Neural crest cell (in vitro differentiated cells): ENCODE data around the gene NEK6. TPM values are rescaled to one million over a fixed set of nuclear protein-coding genes. Genes with fewer than 3 reads are reported as not detected.

ENCODE experiments used
- DNase-seq: peaks from one replicate; pipeline ENCODE4 v3.0.0; 2021; ENCODE audit warnings: low read depth, mixed read lengths, low spot score
- H3K27ac Mint-ChIP-seq: one replicate; pipeline ENCODE4 v1.8.0; 2021; ENCODE audit warnings: mild to moderate bottlenecking, mixed read lengths; ENCODE audit not compliant: unreplicated experiment
- H3K27me3 Mint-ChIP-seq: 2 replicates; pipeline ENCODE4 v1.8.0; 2021; ENCODE audit warnings: low read depth, mild to moderate bottlenecking, mixed read lengths
- H3K36me3 Mint-ChIP-seq: 2 replicates; pipeline ENCODE4 v1.8.0; 2021; ENCODE audit warnings: low read depth, mild to moderate bottlenecking, mixed read lengths
- H3K4me1 Mint-ChIP-seq: 2 replicates; pipeline ENCODE4 v1.8.0; 2021; ENCODE audit warnings: mixed read lengths
- H3K4me3 Mint-ChIP-seq: one replicate; pipeline ENCODE4 v1.8.0; 2021; ENCODE audit warnings: mild to moderate bottlenecking, mixed read lengths
- H3K9me3 Mint-ChIP-seq: 2 replicates; pipeline ENCODE4 v1.8.0; 2021; ENCODE audit warnings: mixed read lengths
- CTCF ChIP-seq: fragments of 200-600 bp; sonication (generic); conservative IDR thresholded peaks from 2 replicates; pipeline ENCODE4 v1.5.0; 2021; ENCODE audit warnings: antibody characterized with exemption, mild to moderate bottlenecking
- total RNA-seq: library from RNA; stranded (reverse); gene quantifications from 2 replicates; pipeline ENCODE4 v1.2.1, GENCODE V29; 2021

Gene NEK6
- total RNA-seq, 1 donor from 2014 or later, result 31.9 TPM

DNA sequence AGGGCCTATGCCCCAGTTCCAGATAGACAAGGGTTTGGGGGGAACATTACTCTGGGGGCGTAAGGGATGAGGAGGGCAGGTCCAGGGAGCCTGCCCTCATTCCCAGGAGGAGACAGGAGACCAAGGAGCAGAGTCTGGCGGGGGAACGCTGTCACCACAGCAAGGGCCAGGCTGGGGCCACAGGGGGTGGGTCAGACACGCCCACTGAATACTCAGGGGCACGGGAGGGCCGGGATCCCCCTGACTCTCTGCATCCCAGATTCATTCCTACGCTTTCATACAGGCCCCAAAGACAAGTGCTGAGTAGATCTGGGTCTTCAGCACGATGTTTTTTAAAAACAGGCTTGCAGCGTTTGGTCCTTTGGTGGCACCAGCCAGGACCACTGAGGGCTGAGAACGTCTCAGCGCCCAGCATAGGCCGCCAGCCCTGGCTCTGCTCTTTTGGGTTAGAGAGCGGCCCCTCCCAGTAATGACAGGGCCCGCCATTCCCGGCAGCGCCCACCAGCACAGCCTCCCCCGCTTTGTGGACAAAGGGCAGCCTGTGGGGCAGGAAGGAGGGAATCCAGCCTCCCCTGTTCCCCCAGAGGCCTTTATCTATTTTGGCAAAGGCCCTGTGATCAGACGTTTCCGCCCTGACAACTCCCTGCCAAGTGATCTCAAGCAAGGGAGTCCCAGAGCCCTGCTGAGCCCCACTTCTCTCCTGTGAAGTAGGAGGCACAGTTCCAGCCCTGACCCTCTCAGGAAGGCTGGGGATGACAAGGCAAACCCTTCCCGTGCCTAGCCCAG, 24.9 kb downstream of the NEK6 start:
- no peak for DNase-seq
- Mint-ChIP-seq H3K27ac (peak overlapping the region; percentile 86), H3K9me3 (no peaks in the 10 kb centered on the region), H3K27me3 (no peaks in the 10 kb centered on the region), H3K4me1 (peaks cover 68% of the 10 kb centered on the region), H3K36me3 (no peaks in the 10 kb centered on the region), H3K4me3 (peak overlapping the region; percentile 57)
- TF ChIP-seq CTCF, result no peak

- Mint-ChIP-seq H3K9me3 (no peaks in the 10 kb centered on the region), H3K4me3 (peak overlapping the region; percentile 47), H3K27ac (peak overlapping the region; percentile 81), H3K27me3 (no peaks in the 10 kb centered on the region), H3K36me3 (no peaks in the 10 kb centered on the region), H3K4me1 (peaks cover 65% of the 10 kb centered on the region)
- no peak for DNase-seq
- TF ChIP-seq CTCF, result no peak
These were observed 25.6 kb downstream of the NEK6 start for GRCh38 chr9:124283228-124283814.

- peak overlapping the region; percentile 19 for H3K27ac Mint-ChIP-seq
- no peak for TF ChIP-seq CTCF
- no peak for DNase-seq
These were observed 26.6 kb downstream of the NEK6 start for GRCh38 chr9:124284237-124284831.

DNA sequence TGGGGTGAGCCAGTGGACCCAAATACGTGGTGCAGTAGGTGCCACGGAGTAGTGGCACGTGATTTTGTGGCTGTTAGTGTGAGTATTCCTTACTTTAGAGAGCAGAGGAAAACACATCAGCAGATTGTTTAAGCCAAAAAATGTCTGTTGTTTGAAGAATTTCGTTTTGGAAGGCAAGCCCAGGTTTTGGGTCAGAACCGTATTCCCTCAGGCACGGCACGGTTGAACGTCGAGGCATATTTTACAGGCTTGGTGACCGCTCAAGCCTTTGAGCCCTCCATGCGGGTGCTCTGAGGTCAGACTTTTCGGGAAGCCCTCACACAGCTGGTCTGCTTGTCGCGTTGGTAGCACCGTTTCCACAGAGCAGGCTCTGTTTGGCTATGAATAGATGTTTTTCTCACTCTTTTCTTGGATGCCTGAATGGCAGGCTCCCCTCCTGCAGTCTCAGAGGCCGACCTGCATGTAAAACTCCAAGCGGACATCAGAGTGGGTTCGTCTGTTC, 27.2 kb downstream of the NEK6 start:
- Mint-ChIP-seq H3K27me3 (no peaks in the 10 kb centered on the region), H3K4me3 (peak overlapping the region; percentile 78), H3K36me3 (no peaks in the 10 kb centered on the region), H3K27ac (peak overlapping the region; percentile 97), H3K9me3 (no peaks in the 10 kb centered on the region), H3K4me1 (peaks cover 65% of the 10 kb centered on the region)
- peak; percentile 36 for DNase-seq
- TF ChIP-seq CTCF, result no peak

More at GRCh38 chr9:124284237-124284831, 26.6 kb downstream of the NEK6 start:
- peak overlapping the region; percentile 78 for H3K4me3 Mint-ChIP-seq
- H3K9me3 Mint-ChIP-seq, result no peaks in the 10 kb centered on the region
- H3K4me1 Mint-ChIP-seq, result peaks cover 65% of the 10 kb centered on the region
- H3K27me3 Mint-ChIP-seq, result no peaks in the 10 kb centered on the region
- H3K36me3 Mint-ChIP-seq, result no peaks in the 10 kb centered on the region

GRCh38 chr9:124285490-124285889, 27.7 kb downstream of the NEK6 start:
- peak overlapping the region; percentile 78 for H3K4me3 Mint-ChIP-seq

More at GRCh38 chr9:124285490-124285889, 27.7 kb downstream of the NEK6 start:
- H3K4me1 Mint-ChIP-seq, result peaks cover 65% of the 10 kb centered on the region
- H3K9me3 Mint-ChIP-seq, result no peaks in the 10 kb centered on the region
- no peak for DNase-seq
- no peak for TF ChIP-seq CTCF
- H3K27ac Mint-ChIP-seq, result peak overlapping the region; percentile 97
- H3K27me3 Mint-ChIP-seq, result no peaks in the 10 kb centered on the region
- no peaks in the 10 kb centered on the region for H3K36me3 Mint-ChIP-seq
